HG03354 (cell line): ENCODE results near the gene RWDD4.
"Not testable (repeated sequence)": the region's sequence is repeated elsewhere in the genome, so short reads cannot be mapped to it uniquely, and the experiment has no call there.

Source experiments
- ATAC-seq: cut with Tn5 transposase; IDR thresholded peaks from one replicate; pipeline ENCODE4 v1.9.1; 2021; ENCODE audit warnings: mild to moderate bottlenecking; ENCODE audit not compliant: unreplicated experiment, poor library complexity, severe bottlenecking

RWDD4 gene

DNA sequence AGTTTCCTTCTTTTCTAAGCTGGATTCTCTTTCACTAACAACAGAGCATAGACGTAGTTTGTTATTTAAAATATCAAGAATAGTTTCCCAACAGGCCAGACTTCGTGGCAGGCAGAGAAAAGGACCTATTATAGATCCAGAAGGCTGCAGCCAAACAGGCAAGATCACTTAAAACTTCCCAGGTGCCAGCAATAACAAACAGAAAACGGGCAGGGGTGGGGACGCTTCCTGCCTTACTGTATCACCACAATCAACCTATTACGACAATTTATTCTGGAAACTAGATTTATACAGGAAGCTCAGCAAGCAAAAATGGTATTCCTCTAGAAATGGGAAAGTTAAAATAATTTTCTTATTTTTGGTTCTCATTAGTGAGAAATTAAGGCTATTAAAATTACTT is 22.1 kb downstream of the RWDD4 start:
- no peak for ATAC-seq

DNA sequence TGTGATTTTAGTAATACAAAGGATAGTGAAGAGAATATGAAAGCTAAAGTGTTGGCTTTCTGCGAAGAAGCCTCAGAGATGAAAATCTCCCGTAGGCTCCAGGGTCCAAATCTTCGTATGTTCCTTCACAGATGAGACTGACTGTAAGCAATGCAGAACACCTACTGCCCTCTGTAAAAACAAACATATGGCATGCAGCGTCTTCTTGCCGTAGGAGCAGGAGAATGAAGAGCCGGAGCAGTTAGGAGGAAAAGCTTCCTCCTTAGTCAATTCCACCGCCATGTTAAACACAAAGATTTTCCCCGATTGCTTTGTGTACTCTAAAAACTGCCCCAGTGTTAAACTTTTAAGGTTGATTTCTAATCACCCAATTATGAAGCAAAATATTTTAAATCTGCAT is 22.5 kb downstream of the RWDD4 start:
- ATAC-seq: no peak

DNA sequence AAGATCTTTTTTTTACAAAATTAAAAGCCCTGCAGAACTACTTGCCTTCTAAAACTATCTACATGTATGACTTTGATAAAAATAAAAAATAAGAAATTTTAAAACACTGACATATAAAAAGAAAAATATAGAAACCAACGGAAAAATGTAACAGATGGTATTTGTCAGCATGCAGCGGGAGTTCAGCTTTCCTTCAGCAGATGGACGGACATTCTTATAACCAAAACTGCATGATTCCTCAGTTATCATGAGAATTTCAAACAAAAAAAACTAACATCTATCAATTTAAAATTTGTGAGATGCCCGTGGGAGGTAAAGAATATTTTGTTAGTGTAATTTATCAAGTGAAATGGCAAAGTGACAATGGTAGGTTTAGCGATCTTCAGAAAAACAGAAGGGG is 23.2 kb downstream of the RWDD4 start:
- ATAC-seq: no peak

DNA sequence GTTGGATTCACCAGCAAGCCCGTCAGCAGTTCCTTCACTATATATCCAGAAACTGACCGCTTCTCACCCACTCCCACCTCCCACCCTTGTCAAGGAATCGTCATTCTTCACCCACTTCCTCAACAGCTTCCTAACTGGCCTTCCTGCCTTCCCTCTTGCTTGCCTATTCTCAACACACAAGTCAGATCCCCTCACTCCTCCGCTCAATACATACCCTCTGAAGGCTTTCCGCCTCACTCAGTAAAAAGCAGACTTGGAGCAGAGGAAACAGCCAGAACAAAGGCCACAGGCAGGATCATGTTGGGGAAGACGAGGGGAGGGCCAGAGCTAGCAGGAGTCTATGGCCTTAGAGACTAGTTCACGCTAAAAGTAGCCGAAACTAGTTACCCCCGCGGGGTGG is 23.7 kb downstream of the RWDD4 start:
- ATAC-seq: no peak

DNA sequence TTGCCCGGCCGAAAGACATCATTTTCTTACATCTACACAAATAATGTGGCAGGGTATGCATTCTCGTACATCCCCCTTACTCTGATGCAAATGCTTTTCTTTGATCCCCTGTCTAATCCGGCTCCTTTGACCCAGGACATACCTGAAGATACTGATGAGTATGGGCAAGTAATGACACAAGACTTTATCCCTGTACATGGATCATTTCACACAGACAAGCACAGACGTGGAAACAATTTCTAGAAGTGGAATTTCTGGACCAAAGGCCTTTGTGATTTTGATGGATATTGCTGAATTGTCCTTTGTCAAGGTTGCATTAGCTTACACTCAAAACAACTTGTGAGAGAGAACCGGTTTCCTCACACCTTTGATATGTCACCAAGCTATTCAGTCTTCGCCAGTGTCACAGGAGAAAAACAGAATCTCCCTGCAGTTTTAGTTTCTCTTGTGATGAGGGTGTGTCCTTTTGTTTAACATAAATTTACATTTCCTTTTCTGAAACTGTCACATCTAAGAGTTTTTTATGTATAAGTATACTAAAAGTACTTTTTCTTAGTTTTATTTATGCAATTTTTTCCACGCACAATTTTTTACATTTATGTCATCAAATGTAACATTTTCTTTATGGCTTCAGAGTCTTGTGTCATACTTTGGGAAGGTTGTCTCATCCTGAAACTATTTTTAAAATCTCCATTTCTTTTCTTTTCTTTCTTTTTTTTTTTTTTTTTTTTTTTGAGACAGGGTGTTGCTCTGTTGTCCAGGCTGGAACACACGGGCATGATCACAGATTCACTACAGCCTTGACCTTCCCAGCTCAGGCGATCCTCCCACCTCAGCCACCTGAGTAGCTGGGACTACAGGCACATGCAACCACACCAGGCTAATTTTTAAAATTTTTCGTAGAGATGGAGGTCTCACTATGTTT is 25.2 kb downstream of the RWDD4 start:
- no peak for ATAC-seq

DNA sequence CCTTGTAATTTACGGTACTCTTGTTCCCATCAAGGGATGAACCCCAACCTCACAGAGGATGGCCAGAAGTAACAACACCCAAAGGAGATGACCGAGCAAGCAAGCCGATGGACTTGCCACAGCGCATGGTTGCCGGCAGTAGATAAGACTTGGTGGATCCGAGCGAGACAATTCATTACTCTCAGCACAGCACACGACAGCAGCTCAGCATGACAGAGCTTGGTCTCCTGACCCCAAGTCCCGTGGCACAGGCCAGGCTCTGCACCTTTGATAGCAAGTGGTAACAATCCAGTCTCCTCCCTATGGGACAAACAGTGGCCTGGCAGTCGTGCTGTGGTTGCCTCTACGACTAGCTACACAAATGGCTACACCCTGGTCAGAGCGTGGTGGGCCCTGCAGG is 26.3 kb downstream of the RWDD4 start:
- ATAC-seq: no peak

DNA sequence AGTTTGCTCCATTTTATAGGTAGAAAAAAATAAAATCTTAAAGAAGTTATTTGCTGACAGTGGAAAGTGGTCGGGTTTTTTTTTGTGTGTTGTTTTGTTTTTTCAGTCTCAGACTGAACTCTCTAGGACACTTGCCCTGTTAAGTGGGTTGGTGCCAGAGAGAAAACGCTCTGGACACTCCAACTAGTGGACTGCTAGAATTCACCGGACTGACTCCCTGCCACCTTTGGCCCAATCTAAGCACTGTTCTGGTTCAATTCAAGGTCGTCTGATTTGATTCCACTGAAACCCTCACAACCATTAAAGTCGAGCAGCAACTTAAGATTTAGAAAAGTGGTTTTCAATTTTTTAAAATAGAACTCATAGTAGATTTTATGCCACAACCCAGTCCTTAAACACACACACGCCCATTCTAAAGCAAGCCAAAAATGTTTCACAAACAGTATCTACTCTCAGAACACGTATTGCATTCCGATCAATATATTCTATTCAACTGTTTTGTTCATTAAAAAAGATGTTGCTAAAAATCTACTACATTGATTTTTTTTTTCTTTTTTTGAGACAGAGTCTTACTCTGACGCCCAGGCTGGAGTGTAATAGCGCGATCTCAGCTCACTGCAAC is 27.3 kb downstream of the RWDD4 start:
- ATAC-seq: no peak

DNA sequence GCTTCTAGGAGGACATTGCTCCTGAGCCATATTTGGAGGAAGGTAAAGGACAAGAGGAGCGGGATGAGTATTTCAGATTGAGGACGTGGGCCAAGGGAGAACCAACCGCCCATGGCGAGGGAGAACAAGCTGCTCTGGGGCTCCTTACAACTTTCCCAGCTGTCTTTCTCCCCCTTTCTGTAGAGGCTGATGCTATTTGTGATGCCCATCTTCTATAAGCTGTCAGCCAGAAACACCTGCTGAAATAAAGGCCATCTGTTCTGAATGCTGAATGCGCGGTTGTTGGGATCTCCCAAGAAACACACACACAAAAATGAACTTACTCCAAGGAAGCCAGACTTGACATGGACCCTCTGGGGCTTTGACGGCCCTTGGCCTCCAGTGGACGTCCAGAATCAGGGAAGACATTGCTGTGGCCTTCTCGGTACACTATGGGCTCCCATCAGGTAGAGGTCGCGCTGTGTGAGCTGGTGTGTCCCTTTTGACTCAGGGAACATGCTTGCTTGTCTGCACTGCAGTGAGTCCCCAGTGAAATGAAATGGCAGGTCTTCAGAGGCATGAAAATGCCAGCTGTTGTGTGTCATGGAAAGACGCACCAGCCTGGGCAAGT is 30.9 kb downstream of the RWDD4 start:
- no peak for ATAC-seq

DNA sequence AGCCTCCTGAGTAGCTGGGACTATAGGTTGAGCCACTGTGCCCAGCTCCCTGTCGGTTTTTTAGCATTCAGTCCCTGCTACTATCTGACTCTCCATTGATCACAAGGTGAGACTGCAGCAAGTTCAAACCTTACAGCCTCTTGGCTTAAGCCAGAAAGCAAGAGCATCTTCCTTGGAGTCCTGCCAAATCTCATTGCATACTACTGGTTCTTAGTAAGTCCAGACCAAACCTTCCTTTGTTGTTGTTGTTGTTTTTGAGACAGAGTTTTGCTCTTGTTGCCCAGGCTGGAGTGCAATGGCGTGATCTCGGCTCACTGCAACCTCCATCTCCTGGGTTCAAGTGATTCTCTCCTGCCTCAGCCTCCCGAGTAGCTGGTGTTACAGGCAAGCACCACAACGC is 31.7 kb downstream of the RWDD4 start:
- not testable (repeated sequence) for ATAC-seq

DNA sequence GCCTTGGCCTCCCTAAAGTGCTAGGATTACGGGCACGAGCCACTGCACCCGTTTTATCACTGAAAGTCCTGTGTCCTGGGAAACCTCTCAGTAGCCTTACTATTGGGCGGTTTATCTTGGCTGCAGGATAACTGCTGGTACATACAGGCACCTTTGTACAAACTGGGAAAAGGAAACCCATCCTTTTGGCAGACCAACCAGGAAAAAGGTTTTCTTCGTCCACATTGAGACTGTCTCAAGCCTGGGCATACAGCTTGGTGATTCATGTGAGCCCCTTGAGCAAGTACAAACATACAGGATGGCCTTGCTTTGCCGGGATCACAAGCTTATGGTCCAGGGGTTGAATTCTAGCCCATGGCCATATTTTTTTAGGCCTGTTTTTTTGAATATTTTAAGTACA is 32.8 kb downstream of the RWDD4 start:
- no peak for ATAC-seq

DNA sequence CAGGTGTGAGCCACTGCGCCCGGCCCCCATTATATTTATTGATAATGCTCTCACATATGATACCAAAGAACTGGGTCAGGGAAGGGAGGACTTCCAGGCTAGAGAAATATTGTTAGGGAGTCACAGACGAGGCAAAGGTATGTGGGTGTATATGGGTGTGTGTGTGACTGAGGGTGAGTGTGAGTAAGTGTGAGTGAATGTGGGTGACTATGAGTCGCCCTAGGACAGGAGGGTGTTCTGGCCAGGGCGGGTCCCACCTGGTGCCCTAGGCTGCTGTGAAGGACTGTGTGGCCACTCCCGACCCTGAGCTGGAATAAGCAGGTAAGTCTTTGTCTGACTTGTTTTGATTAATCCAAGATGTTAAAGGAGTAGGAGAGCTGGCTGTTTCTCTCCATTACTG is 34.4 kb downstream of the RWDD4 start:
- no peak for ATAC-seq

DNA sequence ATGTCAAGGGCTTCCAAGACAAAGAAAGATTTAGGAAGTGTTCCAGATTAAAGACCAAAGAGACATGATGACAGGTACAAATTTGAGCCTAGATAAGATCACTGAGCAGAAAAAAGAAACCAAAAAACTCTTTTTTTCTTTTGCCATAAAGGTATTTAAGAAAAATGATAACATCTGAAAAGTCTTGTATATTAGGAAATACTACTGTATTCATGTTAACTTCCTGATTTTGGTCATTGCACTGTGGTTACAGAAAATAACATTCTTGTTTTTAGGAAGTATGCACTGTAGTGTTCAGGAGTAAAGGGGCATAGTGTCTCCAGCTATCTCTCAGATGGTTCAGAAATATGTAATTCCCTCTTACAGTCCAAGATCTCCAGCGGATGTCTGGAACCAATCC is 37.1 kb downstream of the RWDD4 start:
- no peak for ATAC-seq

DNA sequence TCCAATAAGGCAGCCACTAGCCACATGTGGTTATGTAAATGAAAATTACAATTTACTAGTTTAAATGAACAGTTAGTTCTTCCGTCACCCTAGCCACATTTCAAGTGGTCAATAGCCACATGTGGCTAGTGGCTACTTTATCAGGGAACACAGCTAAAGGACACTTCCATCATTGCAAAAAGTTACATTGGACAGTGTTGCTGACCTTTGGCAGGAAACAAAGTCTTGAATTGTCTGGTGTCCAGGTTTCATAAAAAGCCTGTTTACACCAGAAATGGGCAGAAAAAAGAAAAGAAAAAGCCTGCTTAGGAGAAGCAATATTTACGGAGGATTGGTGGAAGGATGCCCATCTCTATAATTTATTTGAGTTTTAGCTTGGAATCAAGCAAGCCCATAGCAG is 38.6 kb downstream of the RWDD4 start:
- ATAC-seq: no peak

DNA sequence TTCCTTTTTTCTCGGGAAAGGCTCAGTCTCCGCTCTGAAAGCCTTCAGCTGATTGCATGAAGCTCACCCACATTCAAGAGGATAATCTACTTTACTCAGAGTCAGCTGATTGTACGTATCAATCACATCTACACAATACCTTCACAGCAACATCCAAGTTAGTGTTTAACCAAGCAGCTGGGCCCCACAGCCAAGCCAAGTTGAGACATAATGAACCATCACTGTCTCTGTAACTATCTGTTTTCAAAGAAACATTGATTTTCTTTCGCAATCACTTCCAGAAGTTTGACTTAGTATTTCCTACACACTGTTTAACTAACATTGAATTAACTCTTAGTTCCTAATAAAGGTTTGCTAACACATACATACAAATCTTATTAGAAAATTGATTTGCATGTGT is 40.3 kb downstream of the RWDD4 start:
- no peak for ATAC-seq

DNA sequence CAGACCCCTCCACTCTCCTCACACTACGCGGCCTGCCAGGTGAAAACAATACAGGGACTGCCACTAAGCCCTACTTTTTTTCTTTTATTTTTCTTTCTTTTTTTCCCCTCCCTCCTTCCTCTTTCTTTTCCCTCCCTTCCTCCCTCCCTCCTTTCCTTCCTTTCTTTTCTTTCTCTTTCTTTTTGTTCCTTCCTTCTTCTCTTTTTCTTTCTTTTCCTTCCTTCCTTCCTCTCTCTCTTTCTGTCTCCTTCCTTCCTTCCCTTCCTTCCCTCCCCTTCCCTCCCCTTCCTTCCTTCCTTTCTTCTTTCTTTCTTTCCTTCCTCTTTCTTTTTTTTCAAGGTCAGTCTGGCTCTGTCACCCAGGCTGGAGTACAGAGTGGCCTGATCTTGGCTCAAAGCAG is 41.9 kb downstream of the RWDD4 start:
- no peak for ATAC-seq

DNA sequence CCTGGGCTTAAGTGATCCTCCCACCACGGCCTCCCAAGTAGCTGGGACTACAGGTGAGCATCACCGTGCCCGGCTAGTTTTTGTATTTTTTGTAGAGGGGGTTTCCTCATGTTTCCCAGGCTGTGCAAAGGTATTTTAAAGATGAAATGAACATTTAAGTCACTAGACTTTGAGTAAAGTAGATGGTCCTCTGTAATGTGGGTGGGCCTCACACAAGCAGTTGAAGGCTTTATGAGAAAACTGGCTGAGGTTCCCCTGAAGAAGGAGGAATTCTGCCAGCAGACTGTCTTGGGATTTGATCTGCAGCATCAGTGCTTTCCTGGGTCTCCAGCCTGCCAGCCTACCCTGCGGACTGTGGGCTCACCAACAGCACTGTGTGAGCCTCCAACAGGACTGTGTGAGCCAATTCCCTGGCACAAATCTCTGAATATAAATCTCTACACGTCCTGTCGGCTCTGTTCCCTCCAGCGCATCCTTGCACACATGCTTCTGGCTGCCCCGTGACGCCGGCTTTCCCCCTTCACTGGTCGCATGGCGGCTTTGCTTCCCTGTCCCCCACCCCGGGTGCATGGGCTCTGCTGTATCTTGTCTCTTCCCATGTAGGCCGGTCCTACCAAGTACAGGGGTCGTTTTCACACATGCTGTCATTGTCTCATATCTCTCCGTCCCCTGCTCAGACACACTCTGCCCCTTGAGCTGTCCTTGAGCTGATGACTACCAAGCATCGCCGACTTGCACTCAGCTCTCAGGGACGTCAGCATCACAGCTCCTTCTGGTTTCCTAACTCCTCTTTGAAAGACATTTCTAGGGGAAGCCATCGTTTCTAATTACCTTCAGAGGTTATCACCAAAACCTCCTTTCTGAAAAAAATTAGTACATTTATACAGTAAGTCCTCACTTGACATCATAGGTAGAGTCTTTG is 46.4 kb downstream of the RWDD4 start:
- no peak for ATAC-seq

DNA sequence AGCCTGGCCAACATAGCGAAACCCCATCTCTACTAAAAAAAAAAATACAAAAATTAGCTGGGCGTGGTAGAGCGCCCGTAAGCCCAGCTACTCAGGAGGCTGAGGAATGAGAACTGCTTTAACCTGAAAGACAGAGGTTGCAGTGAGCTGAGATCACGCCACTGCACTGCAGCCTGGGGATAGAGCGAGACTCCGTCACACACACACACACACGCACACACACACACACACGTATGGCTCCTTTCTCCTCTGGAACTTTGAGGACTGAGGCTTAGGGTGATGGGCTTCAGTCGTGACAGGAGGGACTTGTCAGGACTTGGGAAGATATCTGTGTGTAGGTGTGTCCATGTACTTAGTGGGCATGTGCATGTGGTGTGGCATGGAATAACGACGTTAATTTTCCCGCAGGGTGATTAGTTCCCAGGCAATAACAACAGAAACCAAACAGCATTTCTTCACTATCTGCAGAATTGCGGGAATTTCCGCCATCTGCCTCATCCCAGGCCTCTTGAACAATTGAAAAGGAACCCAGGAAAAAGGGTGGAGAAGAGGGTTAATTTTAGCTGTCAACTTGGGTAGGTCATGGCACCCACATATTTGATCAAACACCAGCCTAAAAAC is 47.7 kb downstream of the RWDD4 start:
- no peak for ATAC-seq

DNA sequence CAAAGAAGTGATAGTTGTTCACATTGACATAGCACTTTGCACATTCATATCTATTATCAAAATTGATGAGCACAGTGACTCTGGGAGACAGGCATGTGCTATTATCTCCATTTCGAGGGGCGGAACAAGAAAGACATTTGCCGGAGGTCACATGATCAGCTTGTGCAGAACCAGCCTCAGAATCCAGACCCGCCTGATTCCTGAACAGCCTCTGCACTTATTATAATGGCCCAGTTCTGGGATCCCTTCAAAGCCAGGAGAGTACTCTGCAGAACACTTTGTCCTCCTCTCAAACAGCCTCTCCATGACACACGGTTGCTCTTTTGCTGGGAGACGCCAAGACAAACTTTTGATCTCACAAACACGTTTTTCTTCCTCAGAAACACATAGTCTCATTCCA is 48.4 kb downstream of the RWDD4 start:
- no peak for ATAC-seq

DNA sequence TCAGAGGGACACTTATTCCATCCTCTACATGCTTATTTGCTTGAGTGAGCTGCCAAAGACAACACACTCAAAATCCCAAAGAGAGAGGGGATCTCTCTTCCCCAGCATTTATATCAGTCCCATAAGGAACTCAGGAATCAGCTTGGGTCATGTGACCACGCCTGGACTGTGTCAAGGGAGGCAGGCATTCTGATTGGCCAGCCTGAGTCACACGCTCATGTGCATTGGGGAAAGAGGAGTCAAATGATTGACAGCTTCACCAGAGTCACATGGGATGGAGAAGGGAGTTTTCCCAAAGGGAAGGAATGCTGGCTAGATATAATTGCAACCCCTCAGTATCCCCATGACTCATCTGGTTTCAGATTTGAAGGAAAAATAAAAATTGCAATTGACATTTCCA is 49.0 kb downstream of the RWDD4 start:
- no peak for ATAC-seq

DNA sequence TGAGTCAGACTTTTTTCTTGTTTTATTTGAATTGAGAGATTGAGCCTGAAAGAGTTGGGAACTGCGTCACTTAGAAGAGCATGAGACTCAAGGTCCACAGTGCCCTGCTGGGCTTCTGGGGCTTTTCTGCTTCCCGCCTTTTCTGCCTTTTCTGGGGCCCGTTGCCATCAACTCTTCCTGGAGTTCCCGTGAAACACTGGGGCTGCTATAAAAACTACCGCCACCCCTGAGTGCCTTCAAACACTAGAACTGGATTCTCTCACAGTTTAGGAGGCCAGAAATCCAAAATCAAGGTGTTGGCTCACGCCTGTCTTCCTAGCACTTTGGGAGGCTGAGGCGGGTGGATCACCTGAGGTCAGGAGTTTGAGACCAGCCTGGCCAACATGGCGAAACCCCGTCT is 49.8 kb downstream of the RWDD4 start:
- no peak for ATAC-seq
